AG09309 (cell line): Measurements from ENCODE around the gene PLCG1.

Experiments
- DNase-seq: peaks from one replicate; pipeline ENCODE4 v3.0.0-alpha.2; 2010; ENCODE audit warnings: low read depth
- H3K4me3 ChIP-seq: 2 replicates; pipeline ENCODE4 v1.5.1; 2011; ENCODE audit warnings: mild to moderate bottlenecking, low read depth, low read length, moderate library complexity; ENCODE audit not compliant: control insufficient read depth
- TF ChIP-seq, protein P1 (sequence below): IDR thresholded peaks from 2 replicates; pipeline ENCODE4 v1.5.1; 2011; ENCODE audit warnings: mild to moderate bottlenecking, low read depth, low read length, inconsistent platforms; ENCODE audit not compliant: insufficient read depth, control insufficient read depth; ENCODE audit errors: missing control alignments

PLCG1 gene

DNA sequence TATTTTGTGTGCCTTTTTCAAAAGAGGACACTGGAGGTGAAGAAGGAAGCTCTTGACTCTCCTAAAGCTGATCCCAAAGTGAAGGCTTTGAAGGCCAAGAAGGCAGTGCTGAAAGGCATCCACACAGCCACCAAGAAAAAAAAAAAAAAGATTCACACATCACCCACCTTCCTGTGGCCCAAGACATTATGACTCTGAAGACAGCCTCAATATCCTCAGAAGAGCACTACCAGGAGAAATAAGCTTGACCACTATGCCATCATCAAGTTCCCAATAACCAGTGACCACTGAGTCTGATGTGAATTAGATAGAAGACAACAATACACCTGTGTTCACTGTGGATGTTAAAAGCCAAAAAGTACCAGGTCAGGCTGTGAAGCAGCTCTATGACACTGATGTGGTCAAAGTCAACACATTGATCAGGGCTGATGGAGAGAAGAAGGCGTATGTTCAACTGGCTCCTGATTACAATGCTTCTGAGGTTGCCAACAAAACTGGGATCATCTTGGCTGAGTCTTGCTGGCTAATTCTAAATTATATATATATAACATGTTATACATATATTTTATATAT is 59.4 kb downstream of the PLCG1 start:
- no peak for DNase-seq
- H3K4me3 ChIP-seq, result no peak overlapping the region
- TF ChIP-seq, protein P1, sequence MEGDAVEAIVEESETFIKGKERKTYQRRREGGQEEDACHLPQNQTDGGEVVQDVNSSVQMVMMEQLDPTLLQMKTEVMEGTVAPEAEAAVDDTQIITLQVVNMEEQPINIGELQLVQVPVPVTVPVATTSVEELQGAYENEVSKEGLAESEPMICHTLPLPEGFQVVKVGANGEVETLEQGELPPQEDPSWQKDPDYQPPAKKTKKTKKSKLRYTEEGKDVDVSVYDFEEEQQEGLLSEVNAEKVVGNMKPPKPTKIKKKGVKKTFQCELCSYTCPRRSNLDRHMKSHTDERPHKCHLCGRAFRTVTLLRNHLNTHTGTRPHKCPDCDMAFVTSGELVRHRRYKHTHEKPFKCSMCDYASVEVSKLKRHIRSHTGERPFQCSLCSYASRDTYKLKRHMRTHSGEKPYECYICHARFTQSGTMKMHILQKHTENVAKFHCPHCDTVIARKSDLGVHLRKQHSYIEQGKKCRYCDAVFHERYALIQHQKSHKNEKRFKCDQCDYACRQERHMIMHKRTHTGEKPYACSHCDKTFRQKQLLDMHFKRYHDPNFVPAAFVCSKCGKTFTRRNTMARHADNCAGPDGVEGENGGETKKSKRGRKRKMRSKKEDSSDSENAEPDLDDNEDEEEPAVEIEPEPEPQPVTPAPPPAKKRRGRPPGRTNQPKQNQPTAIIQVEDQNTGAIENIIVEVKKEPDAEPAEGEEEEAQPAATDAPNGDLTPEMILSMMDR, result no peak

DNA sequence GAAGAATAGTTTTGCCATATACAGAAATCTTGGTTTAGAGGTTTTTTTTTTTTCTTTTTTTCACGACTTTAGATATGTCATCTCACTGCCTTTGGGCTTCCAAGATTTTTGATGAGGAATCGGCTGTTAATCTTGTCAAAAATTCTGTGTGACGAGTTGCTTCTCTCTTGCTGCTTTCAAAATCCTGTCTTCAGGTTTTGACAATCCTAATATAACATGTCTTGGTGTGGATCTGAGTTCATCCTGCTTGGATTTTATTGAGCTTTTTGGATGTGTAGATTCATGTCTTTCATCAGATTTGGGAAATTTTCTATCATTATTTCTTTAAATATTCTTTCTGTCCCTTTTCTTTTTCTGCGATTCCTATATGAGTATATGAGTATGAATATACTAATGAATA is 61.1 kb downstream of the PLCG1 start:
- DNase-seq, result no peak
- no peak overlapping the region for H3K4me3 ChIP-seq
- TF ChIP-seq, protein P1, result no peak

DNA sequence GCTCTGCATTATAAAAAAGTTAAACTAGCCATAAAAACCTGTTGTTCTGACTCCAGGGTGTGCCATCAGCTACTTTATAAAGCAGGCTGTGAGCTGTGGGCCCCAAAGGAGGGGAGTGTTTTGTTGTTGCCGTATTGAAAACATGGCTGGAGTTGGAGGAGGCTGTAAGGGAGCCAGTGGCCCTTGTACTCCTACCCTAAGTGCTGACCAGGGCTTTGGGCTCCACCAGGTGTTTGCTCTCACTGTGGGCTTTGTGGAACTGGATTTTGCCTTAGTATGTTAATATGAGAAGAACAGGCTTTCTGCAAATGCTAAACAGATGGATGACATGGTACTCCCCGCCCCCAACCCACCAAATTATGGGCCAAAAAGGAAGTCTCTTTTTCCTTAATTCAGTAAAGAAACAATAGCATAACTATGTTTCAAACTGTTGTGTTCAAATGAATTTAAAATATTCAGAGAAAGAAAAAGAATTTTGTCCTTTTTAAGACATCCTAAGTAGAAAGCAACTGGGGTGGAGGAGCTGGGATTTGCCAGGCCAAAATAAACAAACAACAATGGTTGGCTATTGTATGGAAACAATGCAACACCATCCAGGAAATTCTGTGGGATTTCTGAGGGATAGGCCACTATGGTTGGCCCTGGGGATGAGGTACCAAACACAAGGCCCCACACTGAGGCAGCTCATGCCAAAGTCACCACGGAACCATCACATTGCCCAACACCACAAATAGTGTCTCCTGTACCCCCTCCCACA is 63.3 kb downstream of the PLCG1 start:
- no peak for DNase-seq
- no peak overlapping the region for H3K4me3 ChIP-seq
- TF ChIP-seq, protein P1, result no peak

DNA sequence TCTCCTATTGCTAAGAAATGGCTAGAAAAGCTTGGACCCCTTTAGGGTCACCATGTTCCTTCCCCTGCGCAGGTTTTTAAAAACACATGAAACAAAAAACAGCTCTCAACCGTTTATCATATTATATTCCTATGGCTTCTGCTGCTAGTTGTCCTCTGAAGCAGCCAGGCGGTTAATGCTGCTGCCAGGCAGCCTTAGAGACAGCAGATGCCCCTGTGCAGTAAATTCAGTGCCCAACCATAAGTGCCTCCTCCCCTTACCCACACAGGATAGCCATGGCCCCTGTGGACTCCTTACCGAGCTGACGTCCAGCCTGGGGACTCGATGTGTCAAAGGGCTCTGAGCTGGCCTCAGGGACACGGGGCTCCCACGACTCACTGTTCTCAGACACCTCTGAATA is 64.4 kb downstream of the PLCG1 start:
- DNase-seq, result no peak
- TF ChIP-seq, protein P1, result no peak
- no peak overlapping the region for H3K4me3 ChIP-seq

DNA sequence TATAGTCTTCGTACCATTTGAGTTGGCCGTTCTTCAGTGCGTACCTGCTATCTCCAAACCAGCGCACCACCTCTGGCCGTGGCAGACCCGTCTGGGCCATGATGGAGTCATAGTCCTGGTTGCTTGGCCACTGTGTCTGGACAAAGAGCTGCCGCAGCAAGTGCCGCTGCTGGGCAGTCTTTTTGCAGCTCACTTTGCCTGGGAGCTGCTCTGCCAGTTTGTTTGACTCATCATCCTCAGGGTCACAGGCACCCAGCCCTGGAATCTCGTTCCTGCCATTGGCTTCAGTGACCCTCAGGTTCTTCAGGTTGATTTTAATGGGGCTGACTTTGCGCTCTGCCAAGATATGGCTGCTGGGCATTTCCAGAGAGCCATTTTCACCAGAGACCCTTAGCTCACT is 65.1 kb downstream of the PLCG1 start:
- no peak for DNase-seq
- TF ChIP-seq, protein P1, result no peak
- no peak overlapping the region for H3K4me3 ChIP-seq

DNA sequence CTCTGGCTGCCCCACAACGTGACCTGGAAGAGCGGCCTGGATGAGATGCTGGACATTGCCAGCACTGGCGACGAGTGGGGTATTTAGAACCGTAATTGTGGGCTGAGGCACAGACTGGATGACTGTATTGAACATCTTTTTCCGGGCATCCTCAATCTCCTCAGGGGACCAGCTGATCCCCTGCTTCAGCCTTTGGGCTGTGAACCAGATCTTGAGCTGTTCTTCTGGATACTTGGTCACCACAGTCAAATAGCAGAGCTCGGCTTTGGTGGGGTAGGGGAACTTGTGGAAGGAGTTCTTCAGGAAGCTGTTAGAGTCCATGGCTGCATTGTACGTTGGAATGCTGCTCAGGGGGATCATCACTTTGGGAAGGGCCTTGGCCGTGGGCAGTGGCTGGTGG is 66.3 kb downstream of the PLCG1 start:
- H3K4me3 ChIP-seq, result no peak overlapping the region
- TF ChIP-seq, protein P1, result no peak
- no peak for DNase-seq
